Measurements from ENCODE around the gene CCL4. TPM values are rescaled to one million over a fixed set of nuclear protein-coding genes. Genes with fewer than 3 reads are reported as not detected.
"Not testable (repeated sequence)": the region's sequence is repeated elsewhere in the genome, so short reads cannot be mapped to it uniquely, and the experiment has no call there.

Gene CCL4
- total RNA-seq, 1 experiment from 2014 or later, result not detected

- H2BK15ac ChIP-seq (ENCODE audit: low read depth, low read length); H3K23me2 ChIP-seq (ENCODE audit: insufficient read length, low read depth, low read length, poor library complexity, severe bottlenecking): not testable (repeated sequence)
- no CpG with 5 or more reads among the region's 5 CpGs for WGBS (ENCODE audit: extremely low coverage, insufficient read length, low lambda C conversion rate)
These were observed 11.5 kb downstream of the CCL4 start for GRCh38 chr17:36114971-36115648.

GRCh38 chr17:36115649-36115977 is 12.0 kb downstream of the CCL4 start:
- H4K91ac ChIP-seq (ENCODE audit: insufficient read length, low read depth, low read length); H2BK15ac ChIP-seq (ENCODE audit: low read depth, low read length); H3K9ac ChIP-seq (ENCODE audit: extremely low read depth, insufficient read length, low read length); H3K27ac Mint-ChIP-seq; H3K14ac ChIP-seq (ENCODE audit: insufficient read depth, low read length); H3T11ph ChIP-seq (ENCODE audit: low read length); H2BK20ac ChIP-seq (ENCODE audit: low read depth, low read length, poor library complexity, severe bottlenecking); H4K5ac ChIP-seq (ENCODE audit: insufficient read length, low read depth, low read length); H3K9me3 ChIP-seq (ENCODE audit: control insufficient read depth, low read depth, low read length); H3K23me2 ChIP-seq (ENCODE audit: insufficient read length, low read depth, low read length, poor library complexity, severe bottlenecking); H3K79me2 ChIP-seq (ENCODE audit: insufficient read depth, low read length); H3K4me1 ChIP-seq (ENCODE audit: insufficient read depth, low read length); H2BK5ac ChIP-seq (ENCODE audit: insufficient read length, low read length); H2AK5ac ChIP-seq (ENCODE audit: insufficient read length, low read length); H4K8ac ChIP-seq (replicated peaks; ENCODE audit: insufficient read length, low read depth, low read length); H2AFZ ChIP-seq (ENCODE audit: low read length); H3K4me3 Mint-ChIP-seq; H3K56ac ChIP-seq (ENCODE audit: insufficient read length, low read depth, low read length); H3K4ac ChIP-seq (ENCODE audit: low read depth, low read length); H3K79me1 ChIP-seq (ENCODE audit: insufficient read depth, low read depth, low read length, poor library complexity, severe bottlenecking); H3K27me3 Mint-ChIP-seq (ENCODE audit: low read depth); H3K18ac ChIP-seq (ENCODE audit: insufficient read length, low read depth, low read length); H2BK12ac ChIP-seq (ENCODE audit: insufficient read length, low read depth, low read length); H3K4me2 ChIP-seq (ENCODE audit: insufficient read depth, insufficient read length, low read length); H3K23ac ChIP-seq (ENCODE audit: insufficient read length, low read depth, low read length); H3K27me3 ChIP-seq (ENCODE audit: insufficient read depth, low read length); H3K27ac ChIP-seq (ENCODE audit: insufficient read length, low read depth, low read length); DNase-seq; H2BK120ac ChIP-seq (ENCODE audit: low read depth, low read length, poor library complexity, severe bottlenecking); H4K20me1 ChIP-seq (ENCODE audit: control insufficient read depth, insufficient read depth, insufficient read length): not testable (repeated sequence)
- peaks cover 5 to 22% (median 7%) of the 10 kb centered on the region in 3 experiments for H3K36me3 Mint-ChIP-seq (ENCODE audit: insufficient read depth in 1 of 3, low read depth in 3 of 3)
- H3K4me1 Mint-ChIP-seq, result peaks cover 23% of the 10 kb centered on the region in 2 experiments
- H3K9me3 Mint-ChIP-seq, result peaks cover 11 to 22% of the 10 kb centered on the region in 2 experiments

More at GRCh38 chr17:36114971-36115648, 11.5 kb downstream of the CCL4 start:
- not testable (repeated sequence) for H3K9me3 ChIP-seq (ENCODE audit: control insufficient read depth, low read depth, low read length); H3T11ph ChIP-seq (ENCODE audit: low read length); H2BK5ac ChIP-seq (ENCODE audit: insufficient read length, low read length); H3K14ac ChIP-seq (ENCODE audit: insufficient read depth, low read length); H3K4me2 ChIP-seq (ENCODE audit: insufficient read depth, insufficient read length, low read length); H4K91ac ChIP-seq (ENCODE audit: insufficient read length, low read depth, low read length); H2BK20ac ChIP-seq (ENCODE audit: low read depth, low read length, poor library complexity, severe bottlenecking); H3K27ac ChIP-seq (ENCODE audit: insufficient read length, low read depth, low read length); H2BK12ac ChIP-seq (ENCODE audit: insufficient read length, low read depth, low read length); H4K5ac ChIP-seq (ENCODE audit: insufficient read length, low read depth, low read length); H3K79me2 ChIP-seq (ENCODE audit: insufficient read depth, low read length); H4K20me1 ChIP-seq (ENCODE audit: control insufficient read depth, insufficient read depth, insufficient read length); H3K4ac ChIP-seq (ENCODE audit: low read depth, low read length); H3K4me3 Mint-ChIP-seq; H3K4me1 ChIP-seq (ENCODE audit: insufficient read depth, low read length); H2AK5ac ChIP-seq (ENCODE audit: insufficient read length, low read length); DNase-seq; H3K27me3 Mint-ChIP-seq (ENCODE audit: low read depth); H3K56ac ChIP-seq (ENCODE audit: insufficient read length, low read depth, low read length); H2AFZ ChIP-seq (ENCODE audit: low read length); H3K18ac ChIP-seq (ENCODE audit: insufficient read length, low read depth, low read length); H3K27me3 ChIP-seq (ENCODE audit: insufficient read depth, low read length); H3K9ac ChIP-seq (ENCODE audit: extremely low read depth, insufficient read length, low read length); H4K8ac ChIP-seq (replicated peaks; ENCODE audit: insufficient read length, low read depth, low read length); H3K79me1 ChIP-seq (ENCODE audit: insufficient read depth, low read depth, low read length, poor library complexity, severe bottlenecking); H2BK120ac ChIP-seq (ENCODE audit: low read depth, low read length, poor library complexity, severe bottlenecking); H3K27ac Mint-ChIP-seq; H3K23ac ChIP-seq (ENCODE audit: insufficient read length, low read depth, low read length)
- Mint-ChIP-seq H3K4me1 (peaks cover 23 to 25% of the 10 kb centered on the region in 2 experiments), H3K36me3 (ENCODE audit: insufficient read depth in 1 of 3, low read depth in 3 of 3) (peaks cover 5 to 22% (median 7%) of the 10 kb centered on the region in 3 experiments), H3K9me3 (peaks cover 11 to 22% of the 10 kb centered on the region in 2 experiments)

All from H9 (cell line).